22Rv1 (cell line): ENCODE results near the gene UBD.

ENCODE experiments used
- CTCF ChIP-seq: fragments of 450-650 bp; IDR thresholded peaks from 2 replicates; pipeline ENCODE4 v1.5.1; 2017; ENCODE audit warnings: mild to moderate bottlenecking
- ZFX ChIP-seq: fragments of 450-650 bp; IDR thresholded peaks from 2 replicates; pipeline ENCODE4 v1.6.1; 2017; ENCODE audit warnings: antibody characterized with exemption, borderline replicate concordance

GRCh38 chr6:29521006-29521680 is 38.4 kb downstream of the UBD start:
- no peak for TF ChIP-seq CTCF
- TF ChIP-seq ZFX: no peak
